ENCODE results near the gene SORCS2.

DNA sequence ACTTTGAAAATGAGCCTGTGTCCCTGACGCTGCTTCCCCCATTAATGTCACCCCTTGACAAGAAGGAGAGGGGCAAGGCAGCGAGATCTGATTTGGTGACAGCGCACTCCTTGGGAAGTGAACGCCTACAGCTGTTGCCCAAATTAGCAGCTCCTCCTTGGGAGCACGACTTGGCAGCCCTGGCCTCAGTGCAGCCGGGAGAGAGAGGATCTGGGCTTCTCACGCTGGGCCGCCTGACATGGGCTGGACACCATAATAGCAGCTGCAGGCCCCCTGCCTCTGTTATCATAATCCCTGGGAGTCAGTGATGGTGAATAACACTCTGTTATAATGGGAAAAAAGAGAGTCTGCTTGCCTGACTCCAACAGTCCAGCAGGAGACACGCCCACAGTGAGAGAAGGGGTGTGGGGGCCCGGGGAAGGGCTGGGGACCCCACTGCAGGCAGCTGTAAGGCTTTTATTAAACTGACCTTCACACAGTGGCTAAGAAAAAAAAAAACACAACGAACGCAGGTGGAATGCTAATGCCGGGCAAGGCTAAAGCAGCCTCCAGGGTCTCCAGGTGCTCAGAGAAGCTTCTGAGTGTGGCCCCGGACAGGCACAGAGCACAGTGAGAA, 169.1 kb downstream of the SORCS2 start:
- no peak for TF ChIP-seq POLR2A (IDR thresholded peaks at IDR 0.05; ENCODE audit: low read length)
- TF ChIP-seq GATA1 (IDR thresholded peaks at IDR 0.05; ENCODE audit: low read depth, low read length), result no peak
